Aorta (tissue), 5 donors: ENCODE measurements around the gene CYP19A1. TPM values are rescaled to one million over a fixed set of nuclear protein-coding genes. Genes with fewer than 3 reads are reported as not detected.

Source experiments
- ATAC-seq: fragments of 200-7000 bp; cut with Tn5 transposase; one replicate; pipeline ENCODE4 v1.9.1; 2022; ENCODE audit warnings: moderate library complexity; ENCODE audit not compliant: low FRiP score
- DNase-seq, 2 donors: peaks; one replicate each; pipeline ENCODE4 v3.0.0-alpha.2; 2020
- H3K27ac ChIP-seq, 2 donors: one replicate each; pipeline ENCODE4 v1.5.1; 2013; ENCODE audit warnings: low read length in 2 of 2, mild to moderate bottlenecking in 2 of 2, moderate library complexity in 2 of 2, control low read depth in 1 of 2, inconsistent platforms in 1 of 2, low read depth in 1 of 2
- H3K27me3 ChIP-seq, 2 donors: one replicate each; pipeline ENCODE4 v1.6.1; 2013; ENCODE audit warnings: control low read depth in 1 of 2, low read length in 1 of 2, mild to moderate bottlenecking in 1 of 2, moderate library complexity in 1 of 2; ENCODE audit not compliant: insufficient read depth in 2 of 2, control insufficient read depth in 1 of 2
- H3K36me3 ChIP-seq, 2 donors: one replicate each; pipeline ENCODE4 v1.6.1; 2013; ENCODE audit warnings: control low read depth in 1 of 2, low read length in 1 of 2, mild to moderate bottlenecking in 1 of 2; ENCODE audit not compliant: insufficient read depth in 2 of 2, control insufficient read depth in 1 of 2
- H3K4me1 ChIP-seq, 2 donors: one replicate each; pipeline ENCODE4 v1.6.1; 2013; ENCODE audit warnings: low read length in 2 of 2, control low read depth in 1 of 2, mild to moderate bottlenecking in 1 of 2, moderate library complexity in 1 of 2; ENCODE audit not compliant: insufficient read depth in 2 of 2, control insufficient read depth in 1 of 2
- H3K4me3 ChIP-seq, 2 donors: one replicate each; pipeline ENCODE4 v1.5.1; 2013; ENCODE audit warnings: low read length in 2 of 2, control low read depth in 1 of 2, mild to moderate bottlenecking in 1 of 2
- H3K9me3 ChIP-seq: one replicate; pipeline ENCODE4 v1.6.1; 2013; ENCODE audit warnings: mild to moderate bottlenecking, low read length; ENCODE audit not compliant: control insufficient read depth
- WGBS, 2 donors: extraction: QIAGEN DNeasy Blood & Tissue Kit; methylation state at CpG; one replicate each; pipeline ENCODE4 v1.1.7; 2013; 5-methylcytosine and 5-hydroxymethylcytosine counted together
- intact Hi-C, 2 donors: fragments of 100-400 bp; cut with DNase I; formaldehyde crosslinking; loops; one replicate each; pipeline versions ENCODE4 v1.14.2 to v1.15.0; 2022
- polyA plus RNA-seq, 2 donors: library from polyadenylated mRNA; stranded (reverse); fragments of 200-250 nt; gene quantifications; one replicate each; pipeline ENCODE4 v1.2.3, GENCODE V29; 2013
- total RNA-seq, 2 donors: library from RNA; stranded (reverse); fragmentation: NEBNext Ultra II Directional; extraction: Animal tissue kit (Norgen Biotek cat#: 25700); gene quantifications; one replicate each; pipeline ENCODE4 v1.2.1, GENCODE V29; 2021
- donor health status: healthy with polysubstance abuse.
- donor health status: Bipolar disorder and iron deficiency.
- donor health status: DM: no; HTN: no; CAD: no.
- donor health status: DM: no; HTN: no; CAD: no.
- donor health status: DM: yes; HTN: yes; CAD: no.

Gene CYP19A1
- total and polyA plus RNA-seq, 4 donors: 0.77 to 4.8 (median 3.8) TPM

DNA sequence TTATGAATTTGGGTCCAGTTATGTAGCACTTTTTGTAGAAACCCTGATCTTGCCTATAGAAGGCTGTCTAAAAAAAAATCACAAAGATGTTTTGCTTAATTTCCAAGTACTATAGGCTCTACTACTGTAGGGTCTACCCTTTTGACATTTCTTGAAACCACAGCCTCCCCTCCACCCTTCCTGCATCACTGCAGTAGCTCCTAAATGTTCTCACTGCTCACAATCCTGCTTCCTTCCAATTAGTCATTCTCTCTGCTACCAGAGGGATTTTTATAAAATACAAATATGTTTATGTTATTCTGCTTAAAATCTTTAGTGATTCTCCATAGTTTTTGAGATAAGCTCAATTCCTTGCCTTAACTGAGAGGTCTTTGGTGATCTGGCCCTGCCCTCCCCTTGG, 114.0 kb downstream of the CYP19A1 start:
- Histone ChIP-seq H3K4me1 (peaks cover 3 to 9% of the 10 kb centered on the region in 2 donors), H3K27ac (no peak overlapping the region), H3K4me3 (no peak overlapping the region), H3K36me3 (no peaks in the 10 kb centered on the region), H3K27me3 (no peaks in the 10 kb centered on the region), H3K9me3 (no peaks in the 10 kb centered on the region)
- DNase-seq (no peak), ATAC-seq (no peak)
- intact Hi-C loops: no loop called here

DNA sequence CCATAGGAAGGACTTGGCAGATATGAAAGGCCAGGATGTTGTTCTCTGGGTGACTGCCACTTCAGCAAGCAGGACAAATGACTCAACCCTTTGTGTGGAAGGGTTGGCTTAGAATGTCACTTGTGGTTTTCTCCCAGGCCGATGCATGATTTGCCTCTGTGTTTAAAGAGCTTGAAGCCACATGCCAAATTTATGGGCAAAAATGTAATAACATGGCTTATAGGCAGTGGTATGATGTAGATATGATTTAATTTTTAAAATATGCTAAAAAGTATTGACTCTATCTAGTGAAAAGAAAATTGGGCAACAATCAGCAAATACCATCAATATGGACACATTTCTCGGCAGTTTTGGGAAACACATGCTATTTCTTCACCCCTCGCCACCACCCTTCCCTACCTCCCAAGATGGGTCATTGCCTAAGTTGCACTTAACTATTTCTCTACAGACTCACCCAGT, 114.6 kb downstream of the CYP19A1 start:
- Histone ChIP-seq H3K4me1 (peaks cover 3 to 9% of the 10 kb centered on the region in 2 donors), H3K9me3 (no peaks in the 10 kb centered on the region), H3K4me3 (no peak overlapping the region), H3K27ac (no peak overlapping the region), H3K36me3 (no peaks in the 10 kb centered on the region), H3K27me3 (no peaks in the 10 kb centered on the region)
- DNase-seq: peak in 1 of 2 donors; percentile 60
- intact Hi-C loops: no loop called here
- 32 to 50% methylated on average over 3 of the region's 3 CpGs for WGBS, 2 donors
- ATAC-seq: no peak

GRCh38 chr15:51218299-51218938, 120.0 kb downstream of the CYP19A1 start:
- Histone ChIP-seq H3K27ac (no peak overlapping the region), H3K36me3 (no peaks in the 10 kb centered on the region), H3K9me3 (no peaks in the 10 kb centered on the region), H3K4me1 (peaks cover 0 to 4% of the 10 kb centered on the region in 2 donors), H3K27me3 (no peaks in the 10 kb centered on the region), H3K4me3 (no peak overlapping the region)
- intact Hi-C loops: no loop called here
- peak; percentile 67 for ATAC-seq
- WGBS, 2 donors: 8% methylated on average over 3 of the region's 3 CpGs
- no peak for DNase-seq

GRCh38 chr15:51212909-51213308, 125.5 kb downstream of the CYP19A1 start:
- intact Hi-C loops: no loop called here
- H3K4me3 ChIP-seq: no peak overlapping the region
- ATAC-seq (no peak), DNase-seq (no peak)
- H3K27me3 ChIP-seq: no peaks in the 10 kb centered on the region
- no peaks in the 10 kb centered on the region for H3K9me3 ChIP-seq
- H3K27ac ChIP-seq: no peak overlapping the region
- H3K36me3 ChIP-seq: no peaks in the 10 kb centered on the region
- WGBS, 2 donors: 89 to 98% methylated on average over 2 of the region's 2 CpGs
- H3K4me1 ChIP-seq: no peaks in the 10 kb centered on the region

DNA sequence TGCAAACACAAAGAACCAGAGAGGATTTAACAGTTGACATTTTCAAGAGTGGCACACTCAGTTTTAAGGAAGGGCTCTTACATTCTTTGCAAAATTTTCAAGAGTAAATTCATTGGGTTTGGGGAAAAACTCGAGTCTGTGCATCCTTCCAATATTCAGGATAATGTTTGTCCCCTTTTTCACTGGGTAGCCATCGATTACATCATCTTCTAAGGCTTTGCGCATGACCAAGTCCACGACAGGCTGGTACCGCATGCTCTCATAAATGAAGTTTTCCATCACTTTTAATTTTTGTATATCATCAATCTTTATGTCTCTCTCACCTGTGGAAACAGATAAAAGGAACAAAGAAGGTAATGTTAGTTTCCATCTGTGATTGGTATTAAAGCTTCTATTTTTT, 126.2 kb downstream of the CYP19A1 start:
- Histone ChIP-seq H3K9me3 (no peaks in the 10 kb centered on the region), H3K4me1 (no peaks in the 10 kb centered on the region), H3K27ac (no peak overlapping the region), H3K36me3 (no peaks in the 10 kb centered on the region), H3K4me3 (no peak overlapping the region), H3K27me3 (no peaks in the 10 kb centered on the region)
- 84 to 89% methylated on average over 5 of the region's 5 CpGs for WGBS, 2 donors
- DNase-seq: no peak
- intact Hi-C loops: no loop called here
- ATAC-seq: no peak

DNA sequence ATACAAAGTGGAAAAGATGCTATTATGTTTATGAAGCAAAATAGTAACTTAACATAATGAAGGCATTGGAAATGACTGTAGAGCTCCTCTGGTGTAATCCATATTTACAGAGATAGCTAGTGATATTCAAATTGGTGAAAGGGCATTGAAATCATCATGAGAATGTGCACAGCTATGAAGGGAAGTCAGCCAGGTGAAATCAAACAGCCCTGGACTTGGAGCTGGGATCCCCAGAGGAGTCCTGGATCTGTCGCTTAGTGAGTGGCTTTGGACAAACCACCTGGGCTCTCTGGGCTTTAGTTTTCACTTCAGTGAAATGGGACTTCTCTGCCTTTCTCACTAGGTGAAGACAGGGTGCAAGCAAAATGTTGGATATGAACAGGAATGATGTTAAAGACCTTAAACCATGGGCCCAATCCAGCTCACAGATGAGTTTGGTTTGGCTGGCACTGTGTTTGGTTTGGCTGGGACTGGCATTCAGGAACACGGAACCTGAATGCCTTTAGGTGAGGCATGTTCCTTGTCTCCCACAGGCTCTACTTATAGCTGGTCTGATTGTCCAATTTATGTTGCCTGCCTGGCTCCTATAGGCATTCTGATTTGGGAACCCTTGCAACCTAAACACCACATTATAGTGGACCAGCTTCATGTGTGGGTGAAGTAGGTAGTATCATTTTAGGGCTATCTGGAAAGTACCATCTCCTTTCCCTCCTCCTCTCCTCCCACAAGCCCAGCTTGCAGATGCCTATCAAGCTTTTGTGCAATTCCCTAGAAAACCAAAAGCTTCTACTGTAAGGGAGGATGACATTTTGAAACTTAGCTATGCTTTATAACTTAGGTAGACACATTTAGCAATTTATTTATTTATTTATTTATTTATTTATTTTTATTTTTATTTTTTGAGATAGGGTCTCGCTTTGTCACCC, 133.1 kb downstream of the CYP19A1 start:
- peaks cover 2% of the 10 kb centered on the region for H3K9me3 ChIP-seq
- H3K27ac ChIP-seq: no peak overlapping the region
- H3K36me3 ChIP-seq: no peaks in the 10 kb centered on the region
- ATAC-seq: no peak
- H3K4me1 ChIP-seq: peaks cover 0 to 1% of the 10 kb centered on the region in 2 donors
- intact Hi-C loops: loop anchor here in 1 of 2 donors (10.0 kb wide), 1 partner anchor 59 kb away; no protein-coding TSS in a partner anchor
- no peak for DNase-seq
- WGBS, 2 donors: 64 to 67% methylated on average over 3 of the region's 3 CpGs
- no peak overlapping the region for H3K4me3 ChIP-seq
- H3K27me3 ChIP-seq: peaks cover 0 to 1% of the 10 kb centered on the region in 2 donors

GRCh38 chr15:51203797-51204196, 134.6 kb downstream of the CYP19A1 start:
- DNase-seq: no peak
- H3K27me3 ChIP-seq: peaks cover 0 to 1% of the 10 kb centered on the region in 2 donors

DNA sequence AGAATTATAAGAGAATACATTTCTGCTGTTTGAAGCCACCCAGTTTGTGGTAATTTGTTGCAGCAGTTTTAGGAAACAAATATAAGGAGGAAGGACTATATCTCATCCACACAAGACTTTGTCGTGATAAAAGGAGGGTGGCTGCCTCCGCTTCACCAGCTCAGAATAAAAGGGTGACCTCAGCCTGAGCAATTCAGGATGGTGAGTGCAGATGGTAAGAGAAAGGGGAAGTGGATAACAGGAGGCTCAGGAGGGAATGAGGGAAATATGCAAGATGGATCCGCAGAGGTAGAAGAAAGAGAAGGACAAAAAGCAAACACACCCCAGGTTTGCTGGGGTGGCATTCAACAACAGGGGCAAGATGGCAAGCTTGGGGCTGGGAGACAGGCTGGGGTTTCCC, 135.6 kb downstream of the CYP19A1 start:
- ATAC-seq (no peak), DNase-seq (no peak)
- intact Hi-C loops: loop anchor here in 1 of 2 donors (10.0 kb wide), 1 partner anchor 62 kb away; no protein-coding TSS in a partner anchor
- H3K4me1 ChIP-seq: peaks cover 0 to 1% of the 10 kb centered on the region in 2 donors
- H3K27ac ChIP-seq: no peak overlapping the region
- no peak overlapping the region for H3K4me3 ChIP-seq
- H3K9me3 ChIP-seq: peaks cover 2% of the 10 kb centered on the region
- H3K27me3 ChIP-seq: peaks cover 0 to 1% of the 10 kb centered on the region in 2 donors
- no peaks in the 10 kb centered on the region for H3K36me3 ChIP-seq
- WGBS, 2 donors: 91% methylated on average over 3 of the region's 3 CpGs

More at GRCh38 chr15:51203797-51204196, 134.6 kb downstream of the CYP19A1 start:
- H3K36me3 ChIP-seq: no peaks in the 10 kb centered on the region
- peaks cover 0 to 1% of the 10 kb centered on the region in 2 donors for H3K4me1 ChIP-seq
- H3K27ac ChIP-seq: no peak overlapping the region
- WGBS, 2 donors: 68 to 70% methylated on average over 2 of the region's 2 CpGs
- H3K9me3 ChIP-seq: peaks cover 2% of the 10 kb centered on the region
- no peak for ATAC-seq
- intact Hi-C loops: loop anchor here in 1 of 2 donors (10.0 kb wide), 1 partner anchor 61 kb away; no protein-coding TSS in a partner anchor
- no peak overlapping the region for H3K4me3 ChIP-seq
